ENCODE data around the gene KREMEN2. TPM values are rescaled to one million over a fixed set of nuclear protein-coding genes. Genes with fewer than 3 reads are reported as not detected.
A peak's percentile ranks its signal among the peaks of the same experiment; 100 is the strongest.

Gene KREMEN2
- total and polyA plus RNA-seq, 2 donors (not counting 3 experiments of a cell fraction or from before 2014, with no cell fraction given): not detected

- dilution Hi-C loops (cut with MboI; ENCODE audit: extremely low pct_ligation_motif_present, low sequenced_read_pairs): no loop called here
- POLR2A ChIA-PET: no interaction called here
Observed at GRCh38 chr16:2967721-2968161, 3.7 kb downstream of the KREMEN2 start.

GRCh38 chr16:2968368-2968737, 4.3 kb downstream of the KREMEN2 start:
- H3K4me2 ChIP-seq (ENCODE audit: insufficient read depth, low read length): no peak overlapping the region
- dilution Hi-C loops (cut with MboI; ENCODE audit: extremely low pct_ligation_motif_present, low sequenced_read_pairs) (no loop called here), intact Hi-C loops (cut with micrococcal nuclease) (no loop called here)
- H4K20me1 ChIP-seq (replicated peaks; ENCODE audit: control insufficient read depth, extremely low read depth, insufficient read depth, low read length): no peaks in the 10 kb centered on the region
- H3K79me2 ChIP-seq (ENCODE audit: control insufficient read depth, insufficient read depth, low read length): peaks cover 12% of the 10 kb centered on the region
- H3K4me3 ChIP-seq (replicated peaks in 1 of 3; ENCODE audit: insufficient read depth in 1 of 3, low read depth in 1 of 3, low read length in 3 of 3): no peak overlapping the region
- ChIA-PET CTCF (no interaction called here), POLR2A (no interaction called here)
- BruUV-seq (replicated peaks): no TSS peak
- H3K36me3 ChIP-seq (ENCODE audit: control insufficient read depth in 2 of 2, extremely low read depth in 1 of 2, insufficient read depth in 2 of 2, low read length in 2 of 2): no peaks in the 10 kb centered on the region
- peaks cover 16% of the 10 kb centered on the region for H3K4me1 ChIP-seq (ENCODE audit: control insufficient read depth, extremely low read depth, insufficient read depth, low read length)
- TF ChIP-seq POLR2AphosphoS5 (IDR thresholded peaks at IDR 0.05; ENCODE audit: insufficient read depth, low read depth, low read length): no peak
- TF ChIP-seq CTCF (IDR thresholded peaks at IDR 0.05; ENCODE audit: extremely low read depth in 1 of 2, insufficient read depth in 1 of 2, low read depth in 1 of 2, low read length in 2 of 2): no peak
- TF ChIP-seq MAX (IDR thresholded peaks at IDR 0.05; ENCODE audit: insufficient read depth, insufficient read length): no peak
- TF ChIP-seq POLR2A (IDR thresholded peaks at IDR 0.05; ENCODE audit: low read depth, low read length): no peak
- TF ChIP-seq EZH2 (IDR thresholded peaks at IDR 0.05; ENCODE audit: borderline replicate concordance, low read depth, low read length, severe bottlenecking): no peak
- no peak for TF ChIP-seq GATA2 (IDR thresholded peaks at IDR 0.05; ENCODE audit: insufficient read depth, insufficient read length, low read depth, low read length)
- TF ChIP-seq JUN (IDR thresholded peaks at IDR 0.05; ENCODE audit: borderline replicate concordance, insufficient read depth, insufficient read length, low read depth): no peak
- no peak for TF ChIP-seq MYC (IDR thresholded peaks at IDR 0.05; ENCODE audit: low read depth, low read length)
- TF ChIP-seq FOS (IDR thresholded peaks at IDR 0.05; ENCODE audit: borderline replicate concordance, insufficient read depth, low read length): no peak
- FAIRE-seq (no peak), DNase-seq (ENCODE audit: low read depth, low spot score) (no peak)
- H2AFZ ChIP-seq (ENCODE audit: low read depth, low read length): no peak overlapping the region
- no peaks in the 10 kb centered on the region for H3K9me3 ChIP-seq (replicated peaks; ENCODE audit: control insufficient read depth, insufficient read depth, low read length)
- H3K27me3 ChIP-seq (ENCODE audit: control insufficient read depth in 2 of 2, insufficient read depth in 2 of 2, low read length in 2 of 2): peaks cover 22 to 44% of the 10 kb centered on the region in 2 experiments
- no peaks in the 10 kb centered on the region for H3K9me1 ChIP-seq (replicated peaks; ENCODE audit: control insufficient read depth, extremely low read depth, insufficient read depth, low read length)
- no peak overlapping the region for H3K27ac ChIP-seq (ENCODE audit: insufficient read depth, low read depth, low read length)
- no peak overlapping the region for H3K9ac ChIP-seq (replicated peaks; ENCODE audit: extremely low read depth, insufficient read depth, low read length)

More at GRCh38 chr16:2967721-2968161, 3.7 kb downstream of the KREMEN2 start:
- Histone ChIP-seq H3K36me3 (ENCODE audit: control insufficient read depth in 2 of 2, extremely low read depth in 1 of 2, insufficient read depth in 2 of 2, low read length in 2 of 2) (no peaks in the 10 kb centered on the region), H3K9me3 (replicated peaks; ENCODE audit: control insufficient read depth, insufficient read depth, low read length) (no peaks in the 10 kb centered on the region), H3K4me2 (ENCODE audit: insufficient read depth, low read length) (no peak overlapping the region), H2AFZ (ENCODE audit: low read depth, low read length) (no peak overlapping the region), H3K27me3 (ENCODE audit: control insufficient read depth in 2 of 2, insufficient read depth in 2 of 2, low read length in 2 of 2) (peaks cover 25 to 48% of the 10 kb centered on the region in 2 experiments), H3K4me3 (replicated peaks in 1 of 3; ENCODE audit: insufficient read depth in 1 of 3, low read depth in 1 of 3, low read length in 3 of 3) (no peak overlapping the region), H3K9me1 (replicated peaks; ENCODE audit: control insufficient read depth, extremely low read depth, insufficient read depth, low read length) (no peaks in the 10 kb centered on the region), H4K20me1 (replicated peaks; ENCODE audit: control insufficient read depth, extremely low read depth, insufficient read depth, low read length) (no peaks in the 10 kb centered on the region), H3K79me2 (ENCODE audit: control insufficient read depth, insufficient read depth, low read length) (peaks cover 12% of the 10 kb centered on the region), H3K27ac (ENCODE audit: insufficient read depth, low read depth, low read length) (no peak overlapping the region), H3K9ac (replicated peaks; ENCODE audit: extremely low read depth, insufficient read depth, low read length) (no peak overlapping the region), H3K4me1 (ENCODE audit: control insufficient read depth, extremely low read depth, insufficient read depth, low read length) (peaks cover 16% of the 10 kb centered on the region)
- DNase-seq (ENCODE audit: low read depth, low spot score) (no peak), FAIRE-seq (no peak)
- TF ChIP-seq EZH2 (IDR thresholded peaks at IDR 0.05; ENCODE audit: borderline replicate concordance, low read depth, low read length, severe bottlenecking): peak; percentile 6
- no peak for TF ChIP-seq MAX (IDR thresholded peaks at IDR 0.05; ENCODE audit: insufficient read depth, insufficient read length)
- no TSS peak for BruUV-seq (replicated peaks)
- intact Hi-C loops (cut with micrococcal nuclease): no loop called here
- CTCF ChIA-PET: interaction anchor here (0.7 kb wide), 1 partner anchor 40 kb away, joined by 3 read pairs; no protein-coding TSS in a partner anchor

All from endothelial cell of umbilical vein (primary cell).